GM12878 (cell line): Measurements from ENCODE around the gene ATP6V1G2. TPM values are rescaled to one million over a fixed set of nuclear protein-coding genes. Genes with fewer than 3 reads are reported as not detected.
"Not testable (repeated sequence)": the region's sequence is repeated elsewhere in the genome, so short reads cannot be mapped to it uniquely, and the experiment has no call there.

Experiments used
- ATAC-seq: fragments of 200-7000 bp; cut with Tn5 transposase; 3 replicates; pipeline ENCODE4 v1.9.1; 2020; ENCODE audit warnings: mild to moderate bottlenecking, moderate library complexity
- BruUV-seq: library from RNA; stranded (reverse); fragments of 400-500 nt; replicated peaks from 2 replicates; lab custom pipeline; 2021; lab: Mats Ljungman, UMichigan
- CTCF ChIA-PET: fragments of 300-600 bp; sonication (Branson Sonifier 250); formaldehyde crosslinking; extraction: SDS; loops from one replicate; lab custom pipeline; 2021; ENCODE audit warnings: inconsistent platforms; lab: Yijun Ruan, JAX
- POLR2A ChIA-PET: fragments of 350-600 bp; formaldehyde crosslinking; extraction: SDS; loops from one replicate; lab custom pipeline; 2021; ENCODE audit warnings: inconsistent platforms; lab: Charles Lee
- RAD21 ChIA-PET: fragments of 300-600 bp; sonication (Branson Sonifier 250); formaldehyde crosslinking; loops from one replicate; lab custom pipeline; 2023; ENCODE audit warnings: antibody characterized with exemption; ENCODE audit not compliant: unreplicated experiment; lab: Charles Lee
- SMC1A ChIA-PET: fragments of 300-600 bp; sonication (Branson Sonifier 250); formaldehyde crosslinking; loops from one replicate; lab custom pipeline; 2023; ENCODE audit not compliant: unreplicated experiment, uncharacterized antibody; lab: Charles Lee
- DNase-seq: peaks from one replicate; pipeline ENCODE4 v3.0.0-alpha.2; 2011; ENCODE audit warnings: low read depth, low spot score
- FAIRE-seq: peaks from 3 replicates; lab custom pipeline; 2011; peaks lifted over from hg19 to GRCh38; lab: Jason Lieb, UNC
- H2AFZ ChIP-seq: 2 replicates; pipeline ENCODE4 v1.6.0; 2011; ENCODE audit warnings: low read depth, low read length, control low read depth; ENCODE audit not compliant: control insufficient read depth
- H3K27ac ChIP-seq: 2 replicates; pipeline ENCODE4 v1.5.1; 2011; ENCODE audit warnings: control low read depth; ENCODE audit not compliant: control insufficient read depth, insufficient read depth
- H3K27me3 ChIP-seq, 2 experiments: replicated peaks in 1 of 2; 2 replicates each; pipeline versions ENCODE4 v1.6.0 to v1.6.1; 2011; ENCODE audit warnings: low read length in 1 of 2; ENCODE audit not compliant: control insufficient read depth in 2 of 2, insufficient read depth in 2 of 2
- H3K36me3 ChIP-seq, 2 experiments: 2 replicates each; pipeline ENCODE4 v1.5.1; 2011; ENCODE audit warnings: low read length in 1 of 2; ENCODE audit not compliant: control insufficient read depth in 2 of 2, insufficient read depth in 2 of 2
- H3K4me1 ChIP-seq: 2 replicates; pipeline ENCODE4 v1.6.1; 2011; ENCODE audit warnings: mild to moderate bottlenecking, low read length, moderate library complexity, mixed read lengths; ENCODE audit not compliant: control insufficient read depth, insufficient read depth
- H3K4me2 ChIP-seq: 2 replicates; pipeline ENCODE4 v1.6.0; 2011; ENCODE audit warnings: control low read depth; ENCODE audit not compliant: control insufficient read depth, insufficient read depth
- H3K4me3 ChIP-seq: fragments of 200-600 bp; sonication (generic); 2 replicates; pipeline ENCODE4 v1.5.1; 2016
- H3K79me2 ChIP-seq: 2 replicates; pipeline ENCODE4 v1.6.0; 2011; ENCODE audit warnings: low read length; ENCODE audit not compliant: control insufficient read depth, insufficient read depth
- H3K9ac ChIP-seq: 2 replicates; pipeline ENCODE4 v1.8.0; 2011; ENCODE audit warnings: low read length, control low read depth, mixed read lengths; ENCODE audit not compliant: control insufficient read depth, insufficient read depth
- H3K9me3 ChIP-seq: replicated peaks from 3 replicates; pipeline ENCODE4 v1.5.1; 2011; ENCODE audit warnings: mild to moderate bottlenecking, low read length; ENCODE audit not compliant: control insufficient read depth, insufficient read depth
- H4K20me1 ChIP-seq: 2 replicates; pipeline ENCODE4 v1.6.0; 2011; ENCODE audit not compliant: control insufficient read depth, insufficient read depth
- JUND ChIP-seq: IDR thresholded peaks from 2 replicates; pipeline ENCODE4 v1.6.1; 2012; ENCODE audit warnings: low read depth, mild to moderate bottlenecking, low read length, improper control_type of control experiment, moderate library complexity
- MEF2A ChIP-seq: IDR thresholded peaks from 2 replicates; pipeline ENCODE4 v1.6.1; 2011; ENCODE audit warnings: low read depth, mild to moderate bottlenecking, low read length, moderate library complexity; ENCODE audit not compliant: insufficient read depth
- PML ChIP-seq: IDR thresholded peaks from 2 replicates; pipeline ENCODE4 v1.6.1; 2012; ENCODE audit warnings: low read length, inconsistent platforms
- POLR2AphosphoS2 ChIP-seq: IDR thresholded peaks from 2 replicates; pipeline ENCODE4 v1.6.1; 2011; ENCODE audit warnings: low read depth, mild to moderate bottlenecking, low read length, improper control_type of control experiment, moderate library complexity
- POU2F2 ChIP-seq: IDR thresholded peaks from 3 replicates; pipeline ENCODE4 v1.6.1; 2011; ENCODE audit warnings: low read depth, mild to moderate bottlenecking, low read length, borderline replicate concordance
- ZNF274 ChIP-seq: IDR thresholded peaks from one replicate; pipeline ENCODE4 v1.8.0; 2011; ENCODE audit not compliant: insufficient read length, insufficient read depth
- WGBS: methylation state at CpG from one replicate; pipeline ENCODE4 v1.1.6; 2016; ENCODE audit warnings: low lambda C conversion rate; ENCODE audit not compliant: insufficient replicate concordance, insufficient coverage; ENCODE audit errors: missing lambda C conversion rate; 5-methylcytosine and 5-hydroxymethylcytosine counted together
- in situ Hi-C: fragments of 300-500 bp; cut with MboI; formaldehyde crosslinking; loops from 9 replicates; pipeline ENCODE4 v1.14.3; 2018; ENCODE audit warnings: mixed read lengths
- intact Hi-C: fragments of 100-400 bp; cut with micrococcal nuclease; formaldehyde crosslinking; loops from one replicate; pipeline ENCODE4 v1.14.2; 2022; ENCODE audit not compliant: unreplicated experiment
- polyA plus RNA-seq, 11 experiments: library from polyadenylated mRNA; depleted of rRNA in 4 of 11; unstranded in 6 of 11; stranded (reverse) in 5 of 11; fragments of >200 nt; fragmentation: Nextera tagmentation in 4 of 11; fragmentation: Illumina TruSeq in 1 of 11; extraction: Ambion mirVana in 4 of 11; extraction: Trizol in 1 of 11; gene quantifications; 1 replicate in 1 of 11; 2 replicates in 10 of 11; pipeline versions ENCODE4 v1.2.1 to v1.2.3, GENCODE V29; 2011 to 2016; ENCODE audit warnings: inconsistent platforms in 2 of 11, missing spikeins in 2 of 11, low read depth in 1 of 11
- total RNA-seq, 4 experiments: library from RNA; depleted of rRNA in 3 of 4; stranded (reverse); fragments of >200 nt in 3 of 4; fragmentation: Illumina TruSeq in 1 of 4; extraction: Trizol in 1 of 4; gene quantifications; 2 replicates each; pipeline versions ENCODE4 v1.2.1 to v1.2.3, GENCODE V29; 2013 to 2021
- TF ChIP-seq, protein P1 (sequence below): fragments of 450-650 bp; IDR thresholded peaks from 2 replicates; pipeline ENCODE4 v1.6.1; 2017; ENCODE audit warnings: borderline replicate concordance

ATP6V1G2 gene
- total and polyA plus RNA-seq, 10 of the 15 experiments (the other 5 are each of a cell fraction or from before 2014, with no cell fraction given) = 0.45 to 8.9 (median 2.8) TPM

DNA sequence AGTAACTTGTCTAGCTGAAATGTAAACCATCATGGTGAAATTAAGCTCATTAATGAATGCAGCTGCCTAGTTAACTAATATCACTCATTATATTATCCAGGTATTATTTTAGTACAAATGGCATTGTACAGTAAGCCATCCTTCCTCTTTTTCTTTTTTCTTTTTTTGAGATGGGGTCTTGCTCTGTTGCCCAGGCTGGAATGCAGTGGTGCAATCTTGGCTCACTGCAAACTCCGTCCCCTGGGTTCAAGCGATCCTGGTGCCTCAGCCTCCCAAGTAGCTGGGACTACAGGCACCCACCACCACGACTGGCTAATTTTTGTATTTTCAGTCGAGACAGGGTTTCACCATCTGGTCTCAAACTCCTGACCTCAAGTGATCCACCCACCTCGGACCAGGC, 44.3 kb upstream of the ATP6V1G2 start:
- H3K4me3 ChIP-seq, H3K4me2 ChIP-seq, H3K79me2 ChIP-seq, BruUV-seq, H3K9ac ChIP-seq, H2AFZ ChIP-seq, DNase-seq, H3K27me3 ChIP-seq, FAIRE-seq, in situ Hi-C loops, H3K36me3 ChIP-seq, H3K9me3 ChIP-seq, H3K27ac ChIP-seq, ATAC-seq, H4K20me1 ChIP-seq: not testable (repeated sequence)
- intact Hi-C loops = loop anchor here (10.0 kb wide), 1 partner anchor 196 kb away; no protein-coding TSS in a partner anchor
- ChIA-PET CTCF (interaction anchor here (0.5 to 31.0 kb wide), 5 partner anchors 8 to 144 kb away, joined by 3 to 2098 read pairs (median 16); partner anchors contain the start of genes ATP6V1G2, DDX39B, LST1 and LTA), POLR2A (interaction anchor here (0.6 to 11.8 kb wide), 5 partner anchors 9 to 109 kb away, joined by 3 to 164 read pairs (median 6); partner anchors contain the start of genes ATP6V1G2, LTB, NFKBIL1 and TNF), SMC1A (interaction anchor here (0.8 to 45.5 kb wide), 5 partner anchors 4 to 96 kb away, joined by 3 to 1989 read pairs (median 523); partner anchors contain the start of genes ATP6V1G2, DDX39B, LST1 and LTA), RAD21 (interaction anchor here (1.5 to 12.5 kb wide), 3 partner anchors 10 to 44 kb away, joined by 3 to 668 read pairs (median 466); partner anchors contain the start of genes ATP6V1G2, DDX39B, LST1 and LTB)
- peaks cover 45% of the 10 kb centered on the region for H3K4me1 ChIP-seq
- 47% methylated on average over 5 of the region's 5 CpGs for whole genome bisulfite sequencing

DNA sequence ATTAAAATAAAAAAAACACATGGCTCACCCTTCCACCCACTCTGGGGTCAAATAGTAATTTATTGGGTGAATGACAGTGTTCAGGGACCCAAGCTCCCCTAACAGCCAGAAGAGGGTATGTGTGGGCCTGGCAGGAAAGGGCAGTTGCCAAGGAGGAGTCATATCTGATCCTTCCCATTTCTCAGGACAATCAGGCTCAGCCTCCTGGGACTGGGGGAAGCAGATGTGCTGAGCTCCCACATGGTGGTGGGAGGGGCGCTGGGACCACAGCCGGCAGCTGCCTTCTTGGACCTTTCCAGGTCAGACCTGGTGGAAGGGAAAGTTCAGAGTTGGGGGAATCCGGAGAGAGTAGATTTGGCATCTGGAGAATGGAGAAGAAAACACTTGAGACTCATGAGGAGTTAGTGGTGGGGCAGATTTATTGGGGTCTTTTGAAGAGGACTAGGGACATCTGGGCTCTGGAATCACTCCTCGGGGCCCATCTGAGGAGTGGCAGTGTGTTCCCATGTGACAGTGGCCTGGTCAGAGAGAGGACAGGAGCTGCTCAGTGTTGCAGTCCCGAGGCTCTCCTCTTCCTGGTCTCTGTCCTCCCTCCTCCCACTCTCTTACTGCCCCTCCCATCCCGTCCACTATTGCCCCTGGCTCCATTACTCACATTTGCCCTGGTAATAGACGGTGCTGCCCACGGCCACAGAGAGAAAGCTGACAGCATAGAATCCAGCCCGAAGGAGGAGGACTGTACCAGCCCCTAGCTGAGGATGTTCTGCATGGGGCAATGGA, 42.7 kb upstream of the ATP6V1G2 start:
- H3K36me3 ChIP-seq = no peaks in the 10 kb centered on the region
- in situ Hi-C loops = no loop called here
- no peak overlapping the region for H3K4me3 ChIP-seq
- no peaks in the 10 kb centered on the region for H4K20me1 ChIP-seq
- H3K79me2 ChIP-seq = peaks cover 1% of the 10 kb centered on the region; the same call in 1 of the 2 replicates
- peaks cover 55% of the 10 kb centered on the region for H3K4me1 ChIP-seq
- SMC1A ChIA-PET = interaction anchor here (1.0 to 45.5 kb wide), 3 partner anchors 6 to 34 kb away, joined by 3 to 1989 read pairs (median 523); partner anchors contain the start of genes ATP6V1G2, DDX39B, LTA and NCR3
- ATAC-seq = no peak
- no peak overlapping the region for H3K4me2 ChIP-seq
- H3K9ac ChIP-seq = no peak overlapping the region
- no peak overlapping the region; the same call in 1 of the 2 replicates for H3K27ac ChIP-seq
- CTCF ChIA-PET = interaction anchor here (2.2 to 31.0 kb wide), 3 partner anchors 9 to 34 kb away, joined by 16 to 2098 read pairs (median 789); partner anchors contain the start of genes ATP6V1G2, DDX39B, LST1 and LTA
- H3K9me3 ChIP-seq = no peaks in the 10 kb centered on the region
- H3K27me3 ChIP-seq = no peaks in the 10 kb centered on the region
- intact Hi-C loops = no loop called here
- WGBS = 66% methylated on average over 9 of the region's 9 CpGs
- no TSS peak for BruUV-seq
- no peak overlapping the region for H2AFZ ChIP-seq
- TF ChIP-seq JUND (no peak), POU2F2 (0 out of 3 replicates have a peak, but pooled peaks have one; percentile 6), PML (no peak), POLR2AphosphoS2 (no peak), MEF2A (no peak), ZNF274 (no peak)
- TF ChIP-seq, protein P1, sequence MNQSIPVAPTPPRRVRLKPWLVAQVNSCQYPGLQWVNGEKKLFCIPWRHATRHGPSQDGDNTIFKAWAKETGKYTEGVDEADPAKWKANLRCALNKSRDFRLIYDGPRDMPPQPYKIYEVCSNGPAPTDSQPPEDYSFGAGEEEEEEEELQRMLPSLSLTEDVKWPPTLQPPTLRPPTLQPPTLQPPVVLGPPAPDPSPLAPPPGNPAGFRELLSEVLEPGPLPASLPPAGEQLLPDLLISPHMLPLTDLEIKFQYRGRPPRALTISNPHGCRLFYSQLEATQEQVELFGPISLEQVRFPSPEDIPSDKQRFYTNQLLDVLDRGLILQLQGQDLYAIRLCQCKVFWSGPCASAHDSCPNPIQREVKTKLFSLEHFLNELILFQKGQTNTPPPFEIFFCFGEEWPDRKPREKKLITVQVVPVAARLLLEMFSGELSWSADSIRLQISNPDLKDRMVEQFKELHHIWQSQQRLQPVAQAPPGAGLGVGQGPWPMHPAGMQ = no peak
- no peak for FAIRE-seq
- RAD21 ChIA-PET = interaction anchor here (1.4 to 17.5 kb wide), 4 partner anchors 7 to 36 kb away, joined by 3 to 620 read pairs (median 237); partner anchors contain the start of genes ATP6V1G2, NCR3 and NFKBIL1
- no peak for DNase-seq
- POLR2A ChIA-PET = interaction anchor here (0.8 to 17.1 kb wide), 4 partner anchors 7 to 39 kb away, joined by 4 to 282 read pairs (median 193); partner anchors contain the start of genes ATP6V1G2, LTA, NCR3 and NFKBIL1
